ENCODE measurements around the gene PSENEN. TPM values are rescaled to one million over a fixed set of nuclear protein-coding genes. Genes with fewer than 3 reads are reported as not detected.

PSENEN gene
- total and polyA plus RNA-seq, 2 of the 8 experiments (the other 6 are each of a cell fraction or from before 2014, with no cell fraction given) = 66.7 to 75.3 TPM

DNA sequence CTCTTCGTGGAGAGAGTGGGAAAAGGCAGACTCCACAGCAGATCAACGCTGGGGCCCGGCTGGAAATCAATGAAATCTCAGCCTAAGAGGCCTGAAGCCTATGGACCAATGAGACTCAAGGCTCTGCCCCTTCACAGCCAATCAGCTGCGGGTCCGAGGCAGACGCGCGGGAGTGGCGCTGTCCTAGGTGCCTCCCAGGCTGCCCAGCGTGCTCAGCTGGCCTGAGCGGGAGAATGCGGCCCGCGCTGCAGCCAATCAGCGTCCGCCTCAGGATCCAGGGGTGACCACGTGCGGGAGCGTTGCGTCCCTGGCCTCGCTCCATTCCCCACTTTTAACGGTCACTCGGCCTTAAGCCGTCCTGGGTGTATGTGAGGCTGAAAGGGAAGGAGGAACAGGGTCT is 41.2 kb upstream of the PSENEN start, which contains the start of gene ZBTB32:
ZBTB32 (plus strand) TSS at position 341 of the 400 bp plus-strand sequence. CDS start 10,069 bp downstream, outside the sequence.
- Histone ChIP-seq H2BK20ac (ENCODE audit: low read length) (no peak within 1 kb of the TSS), H3K18ac (ENCODE audit: extremely low read depth, low read length) (no peak within 1 kb of the TSS), H4K91ac (replicated peaks; ENCODE audit: insufficient read length, low read length) (no peak within 1 kb of the TSS), H3K23ac (ENCODE audit: insufficient read length) (no peak within 1 kb of the TSS), H2AK5ac (ENCODE audit: low read depth, low read length) (no peak within 1 kb of the TSS), H3K4me1 (replicated peaks in 1 of 4; ENCODE audit: control insufficient read depth in 3 of 4, insufficient read depth in 4 of 4, low read length in 3 of 4) (peaks cover 0 to 4% (median 3%) of the 10 kb centered on the region in 4 experiments; a peak in 4 of 7 replicates), H2BK12ac (ENCODE audit: low read depth, low read length) (no peak within 1 kb of the TSS), H3K56ac (replicated peaks; ENCODE audit: insufficient read length, low read depth, low read length) (no peak within 1 kb of the TSS), H3K4me3 (ENCODE audit: extremely low read depth in 1 of 4, insufficient read depth in 2 of 4, low read depth in 3 of 4, low read length in 4 of 4) (no peak within 1 kb of the TSS), H3K79me1 (ENCODE audit: low read depth, low read length) (no peaks in the 10 kb centered on the region), H3K9ac (replicated peaks in 1 of 4; ENCODE audit: extremely low read depth in 1 of 4, low read depth in 3 of 4, low read length in 3 of 4) (no peak within 1 kb of the TSS), H2BK120ac (replicated peaks; ENCODE audit: low read depth, low read length) (no peak within 1 kb of the TSS), H3K23me2 (ENCODE audit: low read depth, low read length) (peaks cover 4% of the 10 kb centered on the region; the same call in 1 of the 2 replicates), H3K36me3 (ENCODE audit: control insufficient read depth in 2 of 4, insufficient read depth in 4 of 4, low read length in 3 of 4) (no peaks in the 10 kb centered on the region; a peak in 1 of 8 replicates), H2AFZ (ENCODE audit: low read length) (no peak within 1 kb of the TSS), H3K79me2 (ENCODE audit: control insufficient read depth in 1 of 2, insufficient read depth in 2 of 2, low read length in 2 of 2) (no peaks in the 10 kb centered on the region), H2BK5ac (ENCODE audit: low read depth, low read length) (no peak within 1 kb of the TSS), H3K14ac (ENCODE audit: insufficient read length) (no peak within 1 kb of the TSS), H3K27me3 (replicated peaks in 1 of 4; ENCODE audit: control insufficient read depth in 3 of 4, extremely low read depth in 1 of 4, insufficient read depth in 3 of 4, low read length in 3 of 4) (peaks cover 2 to 11% (median 11%) of the 10 kb centered on the region in 4 experiments; a peak in 6 of 7 replicates), H3K9me3 (ENCODE audit: insufficient read depth in 2 of 2, low read depth in 1 of 2, low read length in 1 of 2) (peaks cover 0 to 3% of the 10 kb centered on the region in 2 experiments; a peak in 1 of 4 replicates), H4K8ac (ENCODE audit: extremely low read depth, insufficient read depth, low read length) (no peak within 1 kb of the TSS; the same call in 1 of the 2 replicates), H2BK15ac (ENCODE audit: low read length) (no peak within 1 kb of the TSS), H3K27ac (ENCODE audit: low read depth, low read length) (no peak within 1 kb of the TSS), H3K4me2 (ENCODE audit: insufficient read depth in 1 of 2, low read depth in 2 of 2, low read length in 2 of 2) (no peak within 1 kb of the TSS; a peak in 1 of 4 replicates), H3K4ac (replicated peaks; ENCODE audit: insufficient read length, low read depth, low read length) (no peak within 1 kb of the TSS), H4K20me1 (replicated peaks in 1 of 2; ENCODE audit: control insufficient read depth in 1 of 2, insufficient read depth in 2 of 2, low read length in 2 of 2) (no peaks in the 10 kb centered on the region), H4K5ac (ENCODE audit: insufficient read length, low read depth, low read length) (no peak within 1 kb of the TSS)
- POLR2A ChIA-PET (ENCODE audit: partially characterized antibody) = interaction anchor here (0.7 to 3.7 kb wide), 3 partner anchors 9 to 36 kb away, joined by 3 to 28 read pairs (median 9); no protein-coding TSS in a partner anchor
- FAIRE-seq (peak; percentile 73), DNase-seq (ENCODE audit: low read depth in 1 of 2, low spot score in 2 of 2) (peak in 1 of 2 experiments; percentile 80)
- CTCF ChIA-PET (ENCODE audit: partially characterized antibody) = interaction anchor here (3.6 to 8.4 kb wide), 2 partner anchors 11 kb away, joined by 20 to 67 read pairs; no protein-coding TSS in a partner anchor
- 52% methylated on average over 18 of the region's 24 CpGs; no CpG with 5 or more reads in 1 of the 2 experiments for WGBS, 2 experiments (ENCODE audit: extremely low coverage in 1 of 2, insufficient coverage in 1 of 2, insufficient read length in 1 of 2, insufficient replicate concordance in 2 of 2, low coverage in 1 of 2, low lambda C conversion rate in 2 of 2, missing lambda C conversion rate in 1 of 2)
- TF ChIP-seq KDM1A (IDR thresholded peaks at IDR 0.05; ENCODE audit: borderline replicate concordance, low read length) (no peak), TBP (IDR thresholded peaks at IDR 0.05; ENCODE audit: low read depth, low read length) (no peak), ASH2L (IDR thresholded peaks at IDR 0.05; ENCODE audit: low read length) (no peak), EZH2 (IDR thresholded peaks at IDR 0.05; ENCODE audit: low read depth, low read length, severe bottlenecking) (no peak), EP300 (IDR thresholded peaks at IDR 0.05; ENCODE audit: borderline replicate concordance in 1 of 2, low read depth in 2 of 2, low read length in 2 of 2) (no peak), CEBPB (IDR thresholded peaks at IDR 0.05; ENCODE audit: low read depth, low read length) (no peak), ZNF274 (IDR thresholded peaks at IDR 0.05; ENCODE audit: borderline replicate concordance, extremely low read depth, low read length) (no peak), JUND (IDR thresholded peaks at IDR 0.05; ENCODE audit: low read length) (no peak), RAD21 (IDR thresholded peaks at IDR 0.05 in 1 of 2, conservative IDR thresholded peaks at IDR 0.05 in 1 of 2; ENCODE audit: low read depth in 2 of 2, low read length in 2 of 2) (no peak), RFX5 (IDR thresholded peaks at IDR 0.05; ENCODE audit: borderline replicate concordance, low read depth, low read length) (no peak), SIX5 (IDR thresholded peaks at IDR 0.05; ENCODE audit: low read depth, low read length) (no peak), NANOG (IDR thresholded peaks at IDR 0.05; ENCODE audit: insufficient read depth, low read depth, low read length, poor library complexity, severe bottlenecking) (no peak), KDM4A (IDR thresholded peaks at IDR 0.05; ENCODE audit: low read depth, low read length, severe bottlenecking) (no peak)

Data from H1 (cell line).